IMR-90 (cell line): Measurements from ENCODE around the gene GNG7. TPM values are rescaled to one million over a fixed set of nuclear protein-coding genes. Genes with fewer than 3 reads are reported as not detected.
A peak's percentile ranks its signal among the peaks of the same experiment; 100 is the strongest.

Experiments
- ATAC-seq: fragments of 200-7000 bp; cut with Tn5 transposase; 2 replicates; pipeline ENCODE4 v1.9.1; 2020; ENCODE audit warnings: low read depth, mild to moderate bottlenecking, moderate library complexity
- BruUV-seq: library from RNA; stranded (reverse); fragments of 400-500 nt; replicated peaks from 2 replicates; lab custom pipeline; 2021; lab: Mats Ljungman, UMichigan
- CTCF ChIA-PET: fragments of 300-600 bp; formaldehyde crosslinking; extraction: SDS; loops from one replicate; lab custom pipeline; 2021; ENCODE audit warnings: antibody characterized with exemption; lab: Yijun Ruan, JAX
- POLR2A ChIA-PET: fragments of 300-600 bp; sonication (Branson Sonifier 250); formaldehyde crosslinking; loops from one replicate; lab custom pipeline; 2022; ENCODE audit warnings: antibody characterized with exemption; ENCODE audit not compliant: unreplicated experiment; lab: Charles Lee
- DNase-seq: peaks from one replicate; pipeline ENCODE4 v3.0.0; 2013
- H2AFZ ChIP-seq: replicated peaks from 2 replicates; pipeline ENCODE3; 2013; ENCODE audit warnings: low read length, mild to moderate bottlenecking; ENCODE audit not compliant: poor library complexity
- H2AK5ac ChIP-seq: 2 replicates; pipeline ENCODE4 v1.6.1; 2013; ENCODE audit warnings: low read depth, low read length, inconsistent platforms
- H2AK9ac ChIP-seq: replicated peaks from 2 replicates; pipeline ENCODE3; 2013; ENCODE audit warnings: mild to moderate bottlenecking, low read depth, low read length, moderate library complexity; ENCODE audit not compliant: poor library complexity
- H2BK120ac ChIP-seq: 2 replicates; pipeline ENCODE4 v1.6.1; 2013; ENCODE audit warnings: low read depth, low read length, inconsistent platforms
- H2BK15ac ChIP-seq: 3 replicates; pipeline ENCODE4 v1.6.1; 2013; ENCODE audit warnings: low read depth, low read length, inconsistent platforms
- H2BK20ac ChIP-seq: 2 replicates; pipeline ENCODE4 v1.6.1; 2013; ENCODE audit warnings: low read depth, mild to moderate bottlenecking, inconsistent platforms, low read length, moderate library complexity
- H2BK5ac ChIP-seq: 2 replicates; pipeline ENCODE4 v1.6.1; 2013; ENCODE audit warnings: mild to moderate bottlenecking, low read depth, low read length, inconsistent platforms; ENCODE audit not compliant: poor library complexity, severe bottlenecking
- H3K14ac ChIP-seq: replicated peaks from 2 replicates; pipeline ENCODE4 v1.6.1; 2013; ENCODE audit warnings: low read depth, low read length, inconsistent platforms
- H3K18ac ChIP-seq: 2 replicates; pipeline ENCODE4 v1.6.1; 2013; ENCODE audit warnings: low read depth, low read length, control low read depth
- H3K23ac ChIP-seq: 2 replicates; pipeline ENCODE4 v1.6.1; 2013; ENCODE audit warnings: low read depth, low read length, inconsistent platforms
- H3K27ac ChIP-seq: 2 replicates; pipeline ENCODE4 v1.5.1; 2013; ENCODE audit warnings: mild to moderate bottlenecking, control low read depth, low read length; ENCODE audit not compliant: insufficient read depth
- H3K27me3 ChIP-seq: 2 replicates; pipeline ENCODE4 v1.6.1; 2013; ENCODE audit warnings: low read length; ENCODE audit not compliant: control insufficient read depth, insufficient read depth
- H3K36me3 ChIP-seq: 2 replicates; pipeline ENCODE4 v1.6.1; 2013; ENCODE audit warnings: low read length, mixed read lengths; ENCODE audit not compliant: control insufficient read depth, insufficient read depth
- H3K4ac ChIP-seq: 2 replicates; pipeline ENCODE4 v1.6.1; 2013; ENCODE audit warnings: low read depth, low read length, inconsistent platforms
- H3K4me1 ChIP-seq: 2 replicates; pipeline ENCODE4 v1.6.1; 2013; ENCODE audit warnings: low read length, mixed read lengths; ENCODE audit not compliant: control insufficient read depth, insufficient read depth
- H3K4me2 ChIP-seq: 2 replicates; pipeline ENCODE4 v1.6.1; 2013; ENCODE audit warnings: low read depth, mild to moderate bottlenecking, control low read depth, low read length, moderate library complexity
- H3K4me3 ChIP-seq: 2 replicates; pipeline ENCODE4 v1.5.1; 2013; ENCODE audit warnings: low read depth, mild to moderate bottlenecking, control low read depth, low read length, moderate library complexity; ENCODE audit not compliant: insufficient read depth
- H3K56ac ChIP-seq: 2 replicates; pipeline ENCODE4 v1.6.1; 2013; ENCODE audit warnings: low read length, inconsistent platforms; ENCODE audit not compliant: insufficient read depth; ENCODE audit errors: extremely low read depth
- H3K79me1 ChIP-seq, 2 experiments: 2 replicates each; pipeline ENCODE4 v1.6.1; 2013; ENCODE audit warnings: low read length in 2 of 2, inconsistent platforms in 1 of 2, low read depth in 1 of 2
- H3K9ac ChIP-seq: 2 replicates; pipeline ENCODE4 v1.6.1; 2013; ENCODE audit warnings: low read depth, low read length, control low read depth
- H3K9me1 ChIP-seq: 2 replicates; pipeline ENCODE4 v1.6.1; 2013; ENCODE audit warnings: low read length, inconsistent platforms; ENCODE audit not compliant: insufficient read depth
- H3K9me3 ChIP-seq: 2 replicates; pipeline ENCODE4 v1.6.1; 2013; ENCODE audit warnings: low read length; ENCODE audit not compliant: control insufficient read depth, insufficient read depth
- H4K20me1 ChIP-seq: 2 replicates; pipeline ENCODE4 v1.6.1; 2013; ENCODE audit warnings: low read length, inconsistent platforms; ENCODE audit not compliant: insufficient read depth
- H4K5ac ChIP-seq: 2 replicates; pipeline ENCODE4 v1.6.1; 2013; ENCODE audit warnings: mild to moderate bottlenecking, low read depth, low read length, control low read depth
- H4K8ac ChIP-seq, 2 experiments: 2 replicates each; pipeline ENCODE4 v1.6.1; 2013; ENCODE audit warnings: low read depth in 2 of 2, low read length in 2 of 2, control low read depth in 1 of 2, inconsistent platforms in 1 of 2
- H4K91ac ChIP-seq: 2 replicates; pipeline ENCODE4 v1.6.1; 2013; ENCODE audit warnings: low read depth, low read length, inconsistent platforms; ENCODE audit not compliant: insufficient read depth
- CTCF ChIP-seq: conservative IDR thresholded peaks from 2 replicates; pipeline ENCODE4 v1.5.1; 2012; ENCODE audit warnings: mild to moderate bottlenecking, low read depth, low read length, improper control_type of control experiment
- ELK1 ChIP-seq: fragments of 150-350 bp; IDR thresholded peaks from 2 replicates; pipeline ENCODE4 v1.6.1; 2016; ENCODE audit warnings: low read depth, mild to moderate bottlenecking, low read length, moderate library complexity, borderline replicate concordance
- MAFK ChIP-seq: IDR thresholded peaks from 2 replicates; pipeline ENCODE4 v1.6.1; 2012; ENCODE audit warnings: low read depth, low read length, improper control_type of control experiment
- MAZ ChIP-seq: IDR thresholded peaks from 2 replicates; pipeline ENCODE4 v1.6.1; 2012; ENCODE audit warnings: low read depth, mild to moderate bottlenecking, low read length, improper control_type of control experiment, moderate library complexity, borderline replicate concordance
- MXI1 ChIP-seq: IDR thresholded peaks from 2 replicates; pipeline ENCODE4 v1.6.1; 2012; ENCODE audit warnings: low read depth, mild to moderate bottlenecking, low read length, moderate library complexity, borderline replicate concordance
- NFE2L2 ChIP-seq: fragments of 150-350 bp; IDR thresholded peaks from 2 replicates; pipeline ENCODE4 v1.6.1; 2016; ENCODE audit warnings: low read depth, mild to moderate bottlenecking, low read length
- RCOR1 ChIP-seq: IDR thresholded peaks from 2 replicates; pipeline ENCODE4 v1.6.1; 2012; ENCODE audit warnings: mild to moderate bottlenecking, low read length, improper control_type of control experiment; ENCODE audit not compliant: insufficient replicate concordance
- RFX5 ChIP-seq: IDR thresholded peaks from 2 replicates; pipeline ENCODE4 v1.8.0; 2012; ENCODE audit warnings: low read depth, mild to moderate bottlenecking, low read length, moderate library complexity
- SMC3 ChIP-seq: fragments of 150-350 bp; IDR thresholded peaks from 2 replicates; pipeline ENCODE4 v1.6.1; 2016; ENCODE audit warnings: low read depth, mild to moderate bottlenecking, antibody characterized with exemption, low read length, moderate library complexity
- USF2 ChIP-seq: fragments of 150-350 bp; IDR thresholded peaks from 2 replicates; pipeline ENCODE4 v1.6.1; 2017; ENCODE audit warnings: mild to moderate bottlenecking, antibody characterized with exemption, low read length, low read depth
- WGBS, 2 experiments: methylation state at CpG; one replicate each; pipeline versions ENCODE4 v1.1.5 to v1.1.7; 2013; ENCODE audit warnings: missing lambda C conversion rate in 2 of 2; ENCODE audit not compliant: insufficient read length in 1 of 2; ENCODE audit errors: extremely low coverage in 2 of 2; 5-methylcytosine and 5-hydroxymethylcytosine counted together
- dilution Hi-C: fragments of 300-500 bp; cut with HindIII; formaldehyde crosslinking; loops from one replicate; pipeline ENCODE4 v1.14.3; 2018; ENCODE audit warnings: low sequenced_read_pairs; ENCODE audit not compliant: unreplicated experiment
- in situ Hi-C: fragments of 300-500 bp; cut with MboI; formaldehyde crosslinking; loops from 3 replicates; pipeline ENCODE4 v1.14.3; 2019; ENCODE audit warnings: low sequenced_read_pairs, inconsistent platforms, mixed read lengths
- intact Hi-C: fragments of 100-400 bp; cut with micrococcal nuclease; formaldehyde crosslinking; loops from 2 replicates; pipeline ENCODE4 v1.10.0; 2022
- polyA plus RNA-seq, 3 experiments: library from polyadenylated mRNA; depleted of rRNA; stranded (reverse); fragments of >200 nt; gene quantifications; 2 replicates each; pipeline ENCODE4 v1.2.3, GENCODE V29; 2012; ENCODE audit warnings: low replicate concordance in 1 of 3
- total RNA-seq: library from RNA; depleted of rRNA; stranded (reverse); fragments of >200 nt; gene quantifications from 2 replicates; pipeline ENCODE4 v1.2.3, GENCODE V29; 2012

GNG7 gene
- total and polyA plus RNA-seq, 2 of the 4 experiments (the other 2 are of a cell fraction), result under 0.01 to 0.21 TPM

DNA sequence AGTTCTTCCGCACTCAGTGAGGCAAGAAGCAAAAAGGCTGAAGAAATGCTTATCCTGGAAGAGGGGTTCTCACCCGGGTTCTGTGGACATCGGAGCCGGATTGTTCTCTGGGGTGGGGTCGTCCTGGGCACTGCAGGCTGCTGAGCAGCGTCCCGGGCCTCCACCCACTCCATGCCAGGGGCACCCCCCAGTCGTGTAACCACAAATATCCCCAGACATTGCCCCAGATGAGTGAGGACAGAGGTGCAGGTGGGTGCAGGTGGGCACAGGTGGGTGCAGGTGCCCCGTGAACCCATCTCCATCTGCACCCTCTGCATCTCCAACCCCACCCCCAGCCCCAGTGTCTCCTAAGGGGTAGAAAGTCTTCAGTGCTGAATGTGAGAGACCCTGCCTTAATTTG is 67.5 kb downstream of the GNG7 start (continued):
- TF ChIP-seq MAFK (no peak), USF2 (no peak), MAZ (no peak), RCOR1 (no peak)

- CTCF ChIA-PET, result interaction anchor here (0.6 kb wide), 1 partner anchor 124 kb away, joined by 3 read pairs; no protein-coding TSS in a partner anchor
- dilution Hi-C loops (no loop called here), intact Hi-C loops (no loop called here), in situ Hi-C loops (no loop called here)
- H3K27me3 ChIP-seq, result peaks cover 8% of the 10 kb centered on the region; the same call in 1 of the 2 replicates
- H2BK120ac ChIP-seq, result no peak overlapping the region
- no peak overlapping the region for H2BK15ac ChIP-seq
- H3K18ac ChIP-seq, result no peak overlapping the region
- H3K4me3 ChIP-seq, result no peak overlapping the region
- no peak overlapping the region for H2AK5ac ChIP-seq
- no peak overlapping the region for H2BK5ac ChIP-seq
- no peaks in the 10 kb centered on the region for H3K9me1 ChIP-seq
- H2AFZ ChIP-seq, result peak overlapping the region; percentile 43
- ATAC-seq (no peak), DNase-seq (no peak)
- no peak overlapping the region for H3K56ac ChIP-seq
- WGBS, 2 experiments, result 59% methylated on average over 9 of the region's 28 CpGs; no CpG with 5 or more reads in 1 of the 2 experiments
- no peak for TF ChIP-seq MXI1
- no peak for TF ChIP-seq NFE2L2
- TF ChIP-seq SMC3, result no peak
- TF ChIP-seq CTCF, result no peak
- TF ChIP-seq MAFK, result no peak
- no peak for TF ChIP-seq RFX5
- TF ChIP-seq ELK1, result no peak
- peaks cover 12% of the 10 kb centered on the region for H3K9me3 ChIP-seq
- no peak overlapping the region for H3K27ac ChIP-seq
- no peak overlapping the region for H3K9ac ChIP-seq
- no peak overlapping the region for H3K14ac ChIP-seq
- no peaks in the 10 kb centered on the region for H3K79me1 ChIP-seq
- POLR2A ChIA-PET, result no interaction called here
- H3K4me1 ChIP-seq, result peaks cover 5% of the 10 kb centered on the region; the same call in 1 of the 2 replicates
- H4K5ac ChIP-seq, result no peak overlapping the region
- H3K4me2 ChIP-seq, result no peak overlapping the region
- no peak overlapping the region for H4K8ac ChIP-seq
- H3K36me3 ChIP-seq, result no peaks in the 10 kb centered on the region
- no TSS peak for BruUV-seq
- H2AK9ac ChIP-seq, result no peak overlapping the region
- H3K23ac ChIP-seq, result no peak overlapping the region
- H4K20me1 ChIP-seq, result peaks cover 6% of the 10 kb centered on the region; the same call in 1 of the 2 replicates
- H4K91ac ChIP-seq, result no peak overlapping the region
- no peak overlapping the region for H3K4ac ChIP-seq
- H2BK20ac ChIP-seq, result no peak overlapping the region
Observed at GRCh38 chr19:2634228-2634951, 68.1 kb downstream of the GNG7 start.
